Trophoblast cell (in vitro differentiated cells and primary cell): ENCODE data around the gene KCNC3.

ENCODE experiments used
- DNase-seq, 2 donors: peaks; one replicate each; pipeline ENCODE4 v3.0.0-alpha.2; 2016
- H2AFZ ChIP-seq: 2 replicates; pipeline ENCODE4 v1.6.1; 2013; ENCODE audit warnings: low read length, moderate library complexity, mild to moderate bottlenecking; ENCODE audit not compliant: insufficient read depth, poor library complexity
- H2AK5ac ChIP-seq: 2 replicates; pipeline ENCODE4 v1.6.1; 2013; ENCODE audit warnings: mild to moderate bottlenecking, low read length
- H2BK120ac ChIP-seq: 2 replicates; pipeline ENCODE4 v1.6.1; 2013; ENCODE audit warnings: low read length, mild to moderate bottlenecking, moderate library complexity; ENCODE audit not compliant: insufficient read depth, poor library complexity
- H2BK12ac ChIP-seq: 2 replicates; pipeline ENCODE4 v1.6.1; 2013; ENCODE audit warnings: mild to moderate bottlenecking, low read length, moderate library complexity
- H2BK5ac ChIP-seq: 2 replicates; pipeline ENCODE4 v1.6.1; 2013; ENCODE audit warnings: low read length, low read depth, moderate library complexity, mild to moderate bottlenecking; ENCODE audit not compliant: poor library complexity
- H3K14ac ChIP-seq: 2 replicates; pipeline ENCODE4 v1.6.1; 2013; ENCODE audit warnings: mild to moderate bottlenecking, low read length
- H3K18ac ChIP-seq: 2 replicates; pipeline ENCODE4 v1.6.1; 2013; ENCODE audit warnings: mild to moderate bottlenecking, low read length
- H3K23ac ChIP-seq: 2 replicates; pipeline ENCODE4 v1.6.1; 2013; ENCODE audit warnings: low read length
- H3K27ac ChIP-seq: 2 replicates; pipeline ENCODE4 v1.5.1; 2013; ENCODE audit warnings: low read depth, mild to moderate bottlenecking, inconsistent platforms, low read length, moderate library complexity
- H3K27me3 ChIP-seq: 2 replicates; pipeline ENCODE4 v1.6.1; 2013; ENCODE audit warnings: inconsistent platforms, mild to moderate bottlenecking, low read length, moderate library complexity; ENCODE audit not compliant: insufficient read depth
- H3K36me3 ChIP-seq, 2 experiments: 1 replicate in 1 of 2; 2 replicates in 1 of 2; pipeline ENCODE4 v1.6.1; 2013; ENCODE audit warnings: low read length in 2 of 2, mild to moderate bottlenecking in 2 of 2, moderate library complexity in 1 of 2; ENCODE audit not compliant: insufficient read depth in 2 of 2, control insufficient read depth in 1 of 2
- H3K4ac ChIP-seq: 2 replicates; pipeline ENCODE4 v1.6.1; 2013; ENCODE audit warnings: low read depth, mild to moderate bottlenecking, low read length, moderate library complexity
- H3K4me1 ChIP-seq, 2 experiments: 1 replicate in 1 of 2; 2 replicates in 1 of 2; pipeline ENCODE4 v1.6.1; 2013; ENCODE audit warnings: low read length in 2 of 2, mild to moderate bottlenecking in 2 of 2, moderate library complexity in 1 of 2; ENCODE audit not compliant: insufficient read depth in 2 of 2, control insufficient read depth in 1 of 2
- H3K4me2 ChIP-seq: 2 replicates; pipeline ENCODE4 v1.6.1; 2013; ENCODE audit warnings: inconsistent platforms, mild to moderate bottlenecking, low read length, moderate library complexity
- H3K4me3 ChIP-seq: 2 replicates; pipeline ENCODE4 v1.5.1; 2013; ENCODE audit warnings: mild to moderate bottlenecking, low read depth, low read length, inconsistent platforms
- H3K79me1 ChIP-seq: one replicate; pipeline ENCODE4 v1.6.1; 2013; ENCODE audit warnings: low read length
- H3K79me2 ChIP-seq: 2 replicates; pipeline ENCODE4 v1.6.1; 2013; ENCODE audit warnings: low read length, mild to moderate bottlenecking; ENCODE audit not compliant: control insufficient read depth, insufficient read depth, poor library complexity
- H3K9ac ChIP-seq: 2 replicates; pipeline ENCODE4 v1.6.1; 2013; ENCODE audit warnings: mild to moderate bottlenecking, low read length
- H3K9me3 ChIP-seq: 2 replicates; pipeline ENCODE4 v1.6.1; 2013; ENCODE audit warnings: low read depth, mild to moderate bottlenecking, control low read depth, inconsistent platforms, low read length; ENCODE audit not compliant: insufficient read depth
- H4K12ac ChIP-seq: 2 replicates; pipeline ENCODE4 v1.6.1; 2013; ENCODE audit warnings: low read depth, mild to moderate bottlenecking, low read length, moderate library complexity
- H4K8ac ChIP-seq: 2 replicates; pipeline ENCODE4 v1.6.1; 2013; ENCODE audit warnings: low read depth, mild to moderate bottlenecking, low read length, moderate library complexity
- H4K91ac ChIP-seq: one replicate; pipeline ENCODE4 v1.6.1; 2013; ENCODE audit warnings: low read depth, mild to moderate bottlenecking, low read length, moderate library complexity
- WGBS: extraction: QIAGEN DNeasy Blood & Tissue Kit; methylation state at CpG from one replicate; pipeline ENCODE4 v1.1.7; 2013; ENCODE audit warnings: missing lambda C conversion rate; ENCODE audit not compliant: insufficient read length, insufficient coverage; ENCODE audit errors: extremely low coverage; 5-methylcytosine and 5-hydroxymethylcytosine counted together

Gene KCNC3

DNA sequence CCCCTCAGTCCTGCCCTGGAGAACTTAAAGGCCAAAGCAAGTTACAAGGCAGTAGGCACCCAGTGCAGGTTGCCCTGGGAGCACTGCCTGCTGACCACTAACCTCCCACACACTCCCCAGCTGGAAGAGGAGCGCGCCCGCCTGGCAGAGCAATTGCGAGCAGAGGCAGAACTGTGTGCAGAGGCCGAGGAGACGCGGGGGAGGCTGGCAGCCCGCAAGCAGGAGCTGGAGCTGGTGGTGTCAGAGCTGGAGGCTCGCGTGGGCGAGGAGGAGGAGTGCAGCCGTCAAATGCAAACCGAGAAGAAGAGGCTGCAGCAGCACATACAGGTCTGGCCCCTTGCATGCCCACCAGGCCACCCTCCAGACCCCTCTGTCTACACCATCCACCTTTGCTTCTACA is 61.1 kb downstream of the KCNC3 start:
- H2BK12ac ChIP-seq: no peak overlapping the region
- no peak overlapping the region for H3K14ac ChIP-seq
- no peaks in the 10 kb centered on the region for H3K79me1 ChIP-seq
- H2BK120ac ChIP-seq: no peak overlapping the region
- no CpG with 5 or more reads among the region's 13 CpGs for WGBS
- no peak overlapping the region for H2AK5ac ChIP-seq
- H3K18ac ChIP-seq: no peak overlapping the region
- DNase-seq: no peak
- H3K79me2 ChIP-seq: no peaks in the 10 kb centered on the region
- no peak overlapping the region for H2BK5ac ChIP-seq
- H3K4me1 ChIP-seq: no peaks in the 10 kb centered on the region
- peak overlapping the region; percentile 23 for H3K4me3 ChIP-seq
- H4K8ac ChIP-seq: no peak overlapping the region
- no peak overlapping the region for H2AFZ ChIP-seq
- H3K23ac ChIP-seq: no peak overlapping the region
- H4K12ac ChIP-seq: no peak overlapping the region
- H3K9me3 ChIP-seq: peaks cover 5% of the 10 kb centered on the region
- H3K36me3 ChIP-seq: peaks cover 4 to 14% of the 10 kb centered on the region in 2 experiments
- no peak overlapping the region for H3K4ac ChIP-seq
- H3K27me3 ChIP-seq: no peaks in the 10 kb centered on the region
- H3K9ac ChIP-seq: no peak overlapping the region
- no peak overlapping the region for H4K91ac ChIP-seq
- H3K27ac ChIP-seq: no peak overlapping the region
- no peak overlapping the region for H3K4me2 ChIP-seq

DNA sequence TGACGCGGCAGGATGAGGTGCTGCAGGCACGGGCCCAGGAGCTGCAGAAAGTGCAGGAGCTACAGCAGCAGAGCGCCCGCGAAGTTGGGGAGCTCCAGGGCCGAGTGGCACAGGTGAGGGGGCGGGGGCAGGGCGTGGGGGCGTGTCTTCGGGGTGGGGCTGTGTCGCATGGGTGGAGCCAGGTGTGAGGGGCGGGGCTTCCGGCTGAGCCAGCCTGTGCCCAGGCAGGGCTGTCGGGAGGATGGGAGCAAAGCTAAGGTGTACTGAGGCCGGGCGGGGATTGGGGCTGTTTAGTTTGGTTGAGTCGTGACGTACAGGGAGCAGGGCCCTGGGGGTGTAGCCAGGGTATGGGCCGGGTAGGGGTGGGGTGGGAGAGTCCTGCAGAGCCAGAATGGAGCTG is 62.3 kb downstream of the KCNC3 start:
- no peak overlapping the region for H2AFZ ChIP-seq
- H3K4ac ChIP-seq: no peak overlapping the region
- WGBS: no CpG with 5 or more reads among the region's 20 CpGs
- no peak overlapping the region for H3K4me3 ChIP-seq
- peaks cover 5% of the 10 kb centered on the region for H3K9me3 ChIP-seq
- no peaks in the 10 kb centered on the region for H3K79me1 ChIP-seq
- no peak overlapping the region for H4K12ac ChIP-seq
- no peak overlapping the region for H4K8ac ChIP-seq
- H3K18ac ChIP-seq: no peak overlapping the region
- no peak overlapping the region for H4K91ac ChIP-seq
- no peak overlapping the region for H3K4me2 ChIP-seq
- H3K4me1 ChIP-seq: no peaks in the 10 kb centered on the region
- no peak overlapping the region for H2BK120ac ChIP-seq
- H2BK12ac ChIP-seq: no peak overlapping the region
- H3K27ac ChIP-seq: no peak overlapping the region
- H3K14ac ChIP-seq: no peak overlapping the region
- H3K23ac ChIP-seq: no peak overlapping the region
- no peaks in the 10 kb centered on the region for H3K27me3 ChIP-seq
- peaks cover 4 to 14% of the 10 kb centered on the region in 2 experiments for H3K36me3 ChIP-seq
- DNase-seq: peak in 1 of 2 donors; percentile 2
- no peak overlapping the region for H2AK5ac ChIP-seq
- H3K79me2 ChIP-seq: no peaks in the 10 kb centered on the region
- H2BK5ac ChIP-seq: no peak overlapping the region
- no peak overlapping the region for H3K9ac ChIP-seq

GRCh38 chr19:50266041-50266440 is 63.1 kb downstream of the KCNC3 start:
- Histone ChIP-seq H3K4ac (no peak overlapping the region), H3K4me1 (no peaks in the 10 kb centered on the region), H3K36me3 (peaks cover 8 to 15% of the 10 kb centered on the region in 2 experiments), H3K4me3 (no peak overlapping the region), H2AK5ac (no peak overlapping the region), H3K4me2 (no peak overlapping the region), H4K91ac (no peak overlapping the region), H4K12ac (no peak overlapping the region), H2BK5ac (no peak overlapping the region), H3K9me3 (peaks cover 5% of the 10 kb centered on the region), H3K79me1 (no peaks in the 10 kb centered on the region), H3K27ac (no peak overlapping the region), H3K14ac (no peak overlapping the region), H2AFZ (no peak overlapping the region), H3K23ac (no peak overlapping the region), H3K18ac (no peak overlapping the region), H3K27me3 (no peaks in the 10 kb centered on the region), H3K9ac (no peak overlapping the region), H3K79me2 (no peaks in the 10 kb centered on the region), H2BK120ac (no peak overlapping the region), H2BK12ac (no peak overlapping the region), H4K8ac (no peak overlapping the region)
- DNase-seq: no peak
- WGBS: no CpG with 5 or more reads among the region's 8 CpGs

- no peaks in the 10 kb centered on the region for H3K4me1 ChIP-seq
- H3K27me3 ChIP-seq: no peaks in the 10 kb centered on the region
- H3K79me1 ChIP-seq: no peaks in the 10 kb centered on the region
- no peak overlapping the region for H3K18ac ChIP-seq
- no CpG with 5 or more reads among the region's 8 CpGs for WGBS
- H4K8ac ChIP-seq: no peak overlapping the region
- H3K27ac ChIP-seq: no peak overlapping the region
- H3K36me3 ChIP-seq: peaks cover 8 to 16% of the 10 kb centered on the region in 2 experiments
- no peak overlapping the region for H2BK12ac ChIP-seq
- no peak overlapping the region for H2BK5ac ChIP-seq
- H3K4me3 ChIP-seq: no peak overlapping the region
- peaks cover 5% of the 10 kb centered on the region for H3K9me3 ChIP-seq
- H3K4me2 ChIP-seq: no peak overlapping the region
- no peaks in the 10 kb centered on the region for H3K79me2 ChIP-seq
- no peak overlapping the region for H4K12ac ChIP-seq
- no peak overlapping the region for H3K14ac ChIP-seq
- no peak overlapping the region for H2AK5ac ChIP-seq
- DNase-seq: no peak
- peak overlapping the region; percentile 48 for H3K9ac ChIP-seq
- no peak overlapping the region for H2AFZ ChIP-seq
- H4K91ac ChIP-seq: no peak overlapping the region
- no peak overlapping the region for H3K23ac ChIP-seq
- H3K4ac ChIP-seq: no peak overlapping the region
- no peak overlapping the region for H2BK120ac ChIP-seq
Measured at GRCh38 chr19:50264483-50265186, 64.5 kb downstream of the KCNC3 start.
